T-helper 1 cell treated with Interleukin-12 subunit alpha and Interleukin-12 subunit beta and Interleukin-4 antibody, amounts not matched to agents 30 μg/mL and 1 μg/mL, for 36 hours (primary cell): Measurements from ENCODE around the gene GFRA1.

Source experiments
- H3K27ac Mint-ChIP-seq: one replicate; pipeline ENCODE4 v1.8.0; 2021; ENCODE audit warnings: mild to moderate bottlenecking, mixed read lengths
- H3K27me3 Mint-ChIP-seq: one replicate; pipeline ENCODE4 v1.8.0; 2021; ENCODE audit warnings: low read depth, mixed read lengths
- H3K36me3 Mint-ChIP-seq: one replicate; pipeline ENCODE4 v1.8.0; 2021; ENCODE audit warnings: low read depth, mixed read lengths
- H3K4me1 Mint-ChIP-seq: one replicate; pipeline ENCODE4 v1.8.0; 2021; ENCODE audit warnings: low read depth, mixed read lengths
- H3K4me3 Mint-ChIP-seq: one replicate; pipeline ENCODE4 v1.8.0; 2021; ENCODE audit warnings: mild to moderate bottlenecking, moderate library complexity, mixed read lengths
- H3K9me3 Mint-ChIP-seq: one replicate; pipeline ENCODE4 v1.8.0; 2021; ENCODE audit warnings: mixed read lengths

The GFRA1 gene

GRCh38 chr10:116027355-116027754 lies 245.7 kb downstream of the GFRA1 start:
- Mint-ChIP-seq H3K4me3 (no peak overlapping the region), H3K9me3 (peaks cover 20% of the 10 kb centered on the region), H3K27ac (no peak overlapping the region), H3K36me3 (no peaks in the 10 kb centered on the region), H3K27me3 (no peaks in the 10 kb centered on the region), H3K4me1 (no peaks in the 10 kb centered on the region)

- Mint-ChIP-seq H3K4me1 (no peaks in the 10 kb centered on the region), H3K27ac (no peak overlapping the region), H3K27me3 (no peaks in the 10 kb centered on the region), H3K36me3 (no peaks in the 10 kb centered on the region), H3K9me3 (peaks cover 19% of the 10 kb centered on the region), H3K4me3 (no peak overlapping the region)
These were observed 246.3 kb downstream of the GFRA1 start for GRCh38 chr10:116026725-116027124.

GRCh38 chr10:116026315-116026714 lies 246.7 kb downstream of the GFRA1 start:
- H3K9me3 Mint-ChIP-seq = peaks cover 16% of the 10 kb centered on the region
- no peaks in the 10 kb centered on the region for H3K27me3 Mint-ChIP-seq
- H3K4me1 Mint-ChIP-seq = no peaks in the 10 kb centered on the region
- no peaks in the 10 kb centered on the region for H3K36me3 Mint-ChIP-seq
- no peak overlapping the region for H3K27ac Mint-ChIP-seq
- no peak overlapping the region for H3K4me3 Mint-ChIP-seq

GRCh38 chr10:116024271-116024878 lies 248.6 kb downstream of the GFRA1 start:
- no peak overlapping the region for H3K4me3 Mint-ChIP-seq

GRCh38 chr10:116017405-116017804 lies 255.6 kb downstream of the GFRA1 start:
- Mint-ChIP-seq H3K9me3 (peaks cover 12% of the 10 kb centered on the region), H3K36me3 (no peaks in the 10 kb centered on the region), H3K27ac (no peak overlapping the region), H3K4me1 (no peaks in the 10 kb centered on the region), H3K4me3 (no peak overlapping the region), H3K27me3 (no peaks in the 10 kb centered on the region)

More at GRCh38 chr10:116024271-116024878, 248.6 kb downstream of the GFRA1 start:
- Mint-ChIP-seq H3K9me3 (peaks cover 16% of the 10 kb centered on the region), H3K4me1 (no peaks in the 10 kb centered on the region), H3K27ac (no peak overlapping the region), H3K36me3 (no peaks in the 10 kb centered on the region), H3K27me3 (no peaks in the 10 kb centered on the region)

- no peaks in the 10 kb centered on the region for H3K27me3 Mint-ChIP-seq
- H3K36me3 Mint-ChIP-seq = no peaks in the 10 kb centered on the region
- no peak overlapping the region for H3K27ac Mint-ChIP-seq
- H3K9me3 Mint-ChIP-seq = peaks cover 5% of the 10 kb centered on the region
- H3K4me1 Mint-ChIP-seq = no peaks in the 10 kb centered on the region
- H3K4me3 Mint-ChIP-seq = no peak overlapping the region
These were observed 257.2 kb downstream of the GFRA1 start for GRCh38 chr10:116015583-116016333.

GRCh38 chr10:116014871-116015582 lies 258.0 kb downstream of the GFRA1 start:
- no peaks in the 10 kb centered on the region for H3K4me1 Mint-ChIP-seq
- H3K4me3 Mint-ChIP-seq = no peak overlapping the region
- no peaks in the 10 kb centered on the region for H3K36me3 Mint-ChIP-seq
- no peak overlapping the region for H3K27ac Mint-ChIP-seq
- no peaks in the 10 kb centered on the region for H3K27me3 Mint-ChIP-seq
- peaks cover 4% of the 10 kb centered on the region for H3K9me3 Mint-ChIP-seq

GRCh38 chr10:116014326-116014725 lies 258.7 kb downstream of the GFRA1 start:
- H3K36me3 Mint-ChIP-seq = no peaks in the 10 kb centered on the region
- no peak overlapping the region for H3K27ac Mint-ChIP-seq
- H3K4me1 Mint-ChIP-seq = no peaks in the 10 kb centered on the region
- no peak overlapping the region for H3K4me3 Mint-ChIP-seq
- H3K27me3 Mint-ChIP-seq = no peaks in the 10 kb centered on the region
- peaks cover 2% of the 10 kb centered on the region for H3K9me3 Mint-ChIP-seq

GRCh38 chr10:116011929-116012328 lies 261.1 kb downstream of the GFRA1 start:
- Mint-ChIP-seq H3K27me3 (no peaks in the 10 kb centered on the region), H3K4me1 (no peaks in the 10 kb centered on the region), H3K36me3 (no peaks in the 10 kb centered on the region), H3K27ac (no peak overlapping the region), H3K4me3 (no peak overlapping the region), H3K9me3 (peaks cover 4% of the 10 kb centered on the region)

GRCh38 chr10:116007256-116007891 lies 265.6 kb downstream of the GFRA1 start:
- Mint-ChIP-seq H3K9me3 (peaks cover 4% of the 10 kb centered on the region), H3K4me1 (no peaks in the 10 kb centered on the region), H3K27me3 (no peaks in the 10 kb centered on the region), H3K36me3 (no peaks in the 10 kb centered on the region), H3K4me3 (no peak overlapping the region), H3K27ac (no peak overlapping the region)
